Measurements from ENCODE around the gene TET1.

Gene TET1

GRCh38 chr10:68668231-68668630, 108.1 kb downstream of the TET1 start:
- H3K4me3 ChIP-seq (ENCODE audit: low read depth, low read length) = no peak overlapping the region
- no peak for DNase-seq (ENCODE audit: low read depth)
- TF ChIP-seq MAX (IDR thresholded peaks at IDR 0.05; ENCODE audit: low read depth, low read length) (no peak), POLR2A (IDR thresholded peaks at IDR 0.05; ENCODE audit: extremely low read depth, insufficient read length) (no peak), CTCF (IDR thresholded peaks at IDR 0.05; ENCODE audit: low read depth, low read length) (no peak), MYC (IDR thresholded peaks at IDR 0.05; ENCODE audit: low read depth, low read length) (no peak)

GRCh38 chr10:68668972-68669371, 108.8 kb downstream of the TET1 start:
- H3K4me3 ChIP-seq (ENCODE audit: low read depth, low read length) = no peak overlapping the region
- TF ChIP-seq MYC (IDR thresholded peaks at IDR 0.05; ENCODE audit: low read depth, low read length) = no peak
- TF ChIP-seq POLR2A (IDR thresholded peaks at IDR 0.05; ENCODE audit: extremely low read depth, insufficient read length) = no peak
- no peak for TF ChIP-seq MAX (IDR thresholded peaks at IDR 0.05; ENCODE audit: low read depth, low read length)
- no peak for TF ChIP-seq CTCF (IDR thresholded peaks at IDR 0.05; ENCODE audit: low read depth, low read length)
- DNase-seq (ENCODE audit: low read depth) = no peak

GRCh38 chr10:68684413-68684812, 124.3 kb downstream of the TET1 start:
- DNase-seq (ENCODE audit: low read depth) = no peak
- H3K4me3 ChIP-seq (ENCODE audit: low read depth, low read length) = no peak overlapping the region
- TF ChIP-seq MYC (IDR thresholded peaks at IDR 0.05; ENCODE audit: low read depth, low read length) = no peak
- TF ChIP-seq POLR2A (IDR thresholded peaks at IDR 0.05; ENCODE audit: extremely low read depth, insufficient read length) = no peak
- TF ChIP-seq MAX (IDR thresholded peaks at IDR 0.05; ENCODE audit: low read depth, low read length) = no peak
- no peak for TF ChIP-seq CTCF (IDR thresholded peaks at IDR 0.05; ENCODE audit: low read depth, low read length)

- TF ChIP-seq CTCF (IDR thresholded peaks at IDR 0.05; ENCODE audit: low read depth, low read length) = no peak
- TF ChIP-seq MAX (IDR thresholded peaks at IDR 0.05; ENCODE audit: low read depth, low read length) = no peak
- TF ChIP-seq MYC (IDR thresholded peaks at IDR 0.05; ENCODE audit: low read depth, low read length) = no peak
- no peak for TF ChIP-seq POLR2A (IDR thresholded peaks at IDR 0.05; ENCODE audit: extremely low read depth, insufficient read length)
- no peak for DNase-seq (ENCODE audit: low read depth)
- no peak overlapping the region for H3K4me3 ChIP-seq (ENCODE audit: low read depth, low read length)
These were observed 135.9 kb downstream of the TET1 start for GRCh38 chr10:68696018-68696417.

- no peak for DNase-seq (ENCODE audit: low read depth)
- H3K4me3 ChIP-seq (ENCODE audit: low read depth, low read length) = no peak overlapping the region
- no peak for TF ChIP-seq CTCF (IDR thresholded peaks at IDR 0.05; ENCODE audit: low read depth, low read length)
- no peak for TF ChIP-seq MAX (IDR thresholded peaks at IDR 0.05; ENCODE audit: low read depth, low read length)
- TF ChIP-seq MYC (IDR thresholded peaks at IDR 0.05; ENCODE audit: low read depth, low read length) = no peak
- TF ChIP-seq POLR2A (IDR thresholded peaks at IDR 0.05; ENCODE audit: extremely low read depth, insufficient read length) = no peak
These were observed 137.0 kb downstream of the TET1 start for GRCh38 chr10:68697106-68697505.

GRCh38 chr10:68700197-68700596, 140.1 kb downstream of the TET1 start:
- TF ChIP-seq MAX (IDR thresholded peaks at IDR 0.05; ENCODE audit: low read depth, low read length) = no peak
- TF ChIP-seq POLR2A (IDR thresholded peaks at IDR 0.05; ENCODE audit: extremely low read depth, insufficient read length) = no peak
- no peak for TF ChIP-seq CTCF (IDR thresholded peaks at IDR 0.05; ENCODE audit: low read depth, low read length)
- no peak for TF ChIP-seq MYC (IDR thresholded peaks at IDR 0.05; ENCODE audit: low read depth, low read length)
- no peak overlapping the region for H3K4me3 ChIP-seq (ENCODE audit: low read depth, low read length)
- no peak for DNase-seq (ENCODE audit: low read depth)

All from NB4 (cell line).